Smooth muscle cell (in vitro differentiated cells): ENCODE results near the gene CDC42BPG. TPM values are rescaled to one million over a fixed set of nuclear protein-coding genes. Genes with fewer than 3 reads are reported as not detected.

ENCODE experiments used
- DNase-seq: peaks from one replicate; lab custom pipeline; 2025; ENCODE audit not compliant: unreplicated experiment; lab: John Stamatoyannopoulos, UW
- H2AFZ ChIP-seq: fragments of 200-600 bp; sonication (generic); 2 replicates; pipeline ENCODE4 v1.6.0; 2016; ENCODE audit warnings: antibody characterized with exemption, low read depth, mild to moderate bottlenecking
- H3F3A ChIP-seq: fragments of 200-600 bp; sonication (generic); 2 replicates; pipeline ENCODE4 v1.6.0; 2017; ENCODE audit warnings: antibody characterized with exemption, low read depth
- H3K27ac ChIP-seq: fragments of 200-600 bp; sonication (generic); 2 replicates; pipeline ENCODE4 v1.5.1; 2016; ENCODE audit warnings: low read depth, mild to moderate bottlenecking
- H3K27me3 ChIP-seq: fragments of 200-600 bp; sonication (generic); 2 replicates; pipeline ENCODE4 v1.6.1; 2016; ENCODE audit warnings: low read depth, mild to moderate bottlenecking
- H3K36me3 ChIP-seq: fragments of 200-600 bp; sonication (generic); 2 replicates; pipeline ENCODE4 v1.5.1; 2016; ENCODE audit warnings: low read depth
- H3K4me1 ChIP-seq: fragments of 200-600 bp; sonication (generic); 2 replicates; pipeline ENCODE4 v1.5.1; 2016; ENCODE audit warnings: low read depth
- H3K4me2 ChIP-seq: fragments of 200-600 bp; sonication (generic); 2 replicates; pipeline ENCODE4 v1.6.0; 2016; ENCODE audit warnings: mild to moderate bottlenecking
- H3K4me3 ChIP-seq: fragments of 200-600 bp; sonication (generic); 2 replicates; pipeline ENCODE4 v1.5.1; 2016; ENCODE audit warnings: mild to moderate bottlenecking
- H3K79me2 ChIP-seq: fragments of 200-600 bp; sonication (generic); 2 replicates; pipeline ENCODE4 v1.6.0; 2016; ENCODE audit warnings: low read depth, mild to moderate bottlenecking
- H3K9ac ChIP-seq: fragments of 200-600 bp; sonication (generic); 2 replicates; pipeline ENCODE4 v1.6.0; 2016; ENCODE audit warnings: low read depth
- H3K9me3 ChIP-seq: fragments of 200-600 bp; sonication (generic); replicated peaks from 2 replicates; pipeline ENCODE4 v1.5.1; 2016; ENCODE audit warnings: low read depth
- H4K20me1 ChIP-seq: fragments of 200-600 bp; sonication (generic); 2 replicates; pipeline ENCODE4 v1.6.0; 2016; ENCODE audit warnings: low read depth
- CTCF ChIP-seq: fragments of 200-600 bp; sonication (generic); IDR thresholded peaks from 2 replicates; pipeline ENCODE4 v1.5.1; 2017; ENCODE audit warnings: borderline replicate concordance, mild to moderate bottlenecking, antibody characterized with exemption; ENCODE audit not compliant: insufficient read depth, poor library complexity, severe bottlenecking
- WGBS: methylation state at CpG from one replicate; pipeline ENCODE4 v1.1.7; 2016; ENCODE audit warnings: low lambda C conversion rate; 5-methylcytosine and 5-hydroxymethylcytosine counted together
- polyA plus RNA-seq: library from polyadenylated mRNA; unstranded; fragments of >200 nt; fragmentation: Nextera tagmentation; extraction: Ambion mirVana; gene quantifications from 2 replicates; pipeline ENCODE4 v1.2.1, GENCODE V29; 2016
- total RNA-seq: library from RNA; depleted of rRNA; stranded (reverse); fragments of >200 nt; gene quantifications from 2 replicates; pipeline ENCODE4 v1.2.3, GENCODE V29; 2014

Gene CDC42BPG
- total and polyA plus RNA-seq, 2 experiments from 2014 or later: 1.7 to 4.7 TPM

GRCh38 chr11:64875369-64876228 is 31.1 kb upstream of the CDC42BPG start:
- Histone ChIP-seq H3K79me2 (peaks cover 73% of the 10 kb centered on the region), H3K4me1 (peaks cover 23% of the 10 kb centered on the region), H4K20me1 (peaks cover 67% of the 10 kb centered on the region), H3K4me2 (peak overlapping the region; percentile 99), H3K27ac (peak overlapping the region; percentile 70), H3K4me3 (peak overlapping the region; percentile 83), H3K36me3 (no peaks in the 10 kb centered on the region), H3F3A (peaks cover 9% of the 10 kb centered on the region), H2AFZ (no peak overlapping the region), H3K9ac (no peak overlapping the region), H3K9me3 (no peaks in the 10 kb centered on the region), H3K27me3 (no peaks in the 10 kb centered on the region)
- whole genome bisulfite sequencing: 89% methylated on average over 17 of the region's 17 CpGs
- TF ChIP-seq CTCF: no peak
- no peak for DNase-seq

GRCh38 chr11:64874308-64875240 is 30.1 kb upstream of the CDC42BPG start:
- DNase-seq: no peak
- H3K27ac ChIP-seq: peak overlapping the region; percentile 17
- no peaks in the 10 kb centered on the region for H3K27me3 ChIP-seq
- no peak for TF ChIP-seq CTCF
- no peak overlapping the region for H2AFZ ChIP-seq
- 71% methylated on average over 29 of the region's 29 CpGs for WGBS
- no peak overlapping the region for H3K4me3 ChIP-seq
- H3K9me3 ChIP-seq: no peaks in the 10 kb centered on the region
- H3K9ac ChIP-seq: no peak overlapping the region
- H3K36me3 ChIP-seq: no peaks in the 10 kb centered on the region
- H4K20me1 ChIP-seq: peaks cover 77% of the 10 kb centered on the region
- H3K4me1 ChIP-seq: peaks cover 29% of the 10 kb centered on the region
- H3K4me2 ChIP-seq: peak overlapping the region; percentile 99
- H3K79me2 ChIP-seq: peaks cover 78% of the 10 kb centered on the region
- peaks cover 17% of the 10 kb centered on the region for H3F3A ChIP-seq

- Histone ChIP-seq H2AFZ (no peak overlapping the region), H3K27ac (no peak overlapping the region), H3K36me3 (no peaks in the 10 kb centered on the region), H3K4me2 (no peak overlapping the region), H3K4me1 (peaks cover 28% of the 10 kb centered on the region), H3K4me3 (no peak overlapping the region), H4K20me1 (peaks cover 94% of the 10 kb centered on the region), H3K9ac (no peak overlapping the region), H3K9me3 (no peaks in the 10 kb centered on the region), H3K27me3 (no peaks in the 10 kb centered on the region), H3F3A (peaks cover 20% of the 10 kb centered on the region), H3K79me2 (peaks cover 84% of the 10 kb centered on the region)
- TF ChIP-seq CTCF: no peak
- 93% methylated on average over 8 of the region's 8 CpGs for WGBS
- DNase-seq: no peak
Measured at GRCh38 chr11:64872790-64873488, 28.5 kb upstream of the CDC42BPG start.
